Activated CD4-positive, alpha-beta T cell treated with anti-CD3 and anti-CD28 coated beads for 36 hours (primary cell): ENCODE results near the gene LSM3. TPM values are rescaled to one million over a fixed set of nuclear protein-coding genes. Genes with fewer than 3 reads are reported as not detected.

Source experiments
- ATAC-seq: fragments of 200-7000 bp; cut with Tn5 transposase; one replicate; pipeline ENCODE4 v1.10.0; 2021; ENCODE audit warnings: mild to moderate bottlenecking, moderate library complexity
- CTCF ChIA-PET: fragments of 350-600 bp; sonication (Branson Sonifier 250); formaldehyde crosslinking; loops from one replicate; lab custom pipeline; 2021; ENCODE audit warnings: antibody characterized with exemption; lab: Charles Lee
- POLR2A ChIA-PET: fragments of 350-600 bp; sonication (Branson Sonifier 250); formaldehyde crosslinking; loops from one replicate; lab custom pipeline; 2021; ENCODE audit warnings: antibody characterized with exemption, inconsistent platforms; lab: Charles Lee
- DNase-seq: peaks from one replicate; pipeline ENCODE4 v3.0.0-alpha.2; 2020
- H3K27ac Mint-ChIP-seq: one replicate; pipeline ENCODE4 v1.8.0; 2021; ENCODE audit warnings: mixed read lengths
- H3K27me3 Mint-ChIP-seq: one replicate; pipeline ENCODE4 v1.8.0; 2021; ENCODE audit warnings: mixed read lengths
- H3K36me3 Mint-ChIP-seq: one replicate; pipeline ENCODE4 v1.8.0; 2021; ENCODE audit warnings: low read depth, mixed read lengths
- H3K4me1 Mint-ChIP-seq: one replicate; pipeline ENCODE4 v1.8.0; 2021; ENCODE audit warnings: mixed read lengths
- H3K4me3 Mint-ChIP-seq: one replicate; pipeline ENCODE4 v1.8.0; 2021; ENCODE audit warnings: mild to moderate bottlenecking, moderate library complexity, mixed read lengths
- H3K9me3 Mint-ChIP-seq: one replicate; pipeline ENCODE4 v1.8.0; 2021; ENCODE audit warnings: low read depth, mixed read lengths
- intact Hi-C, 2 experiments: fragments of 100-400 bp; cut with DNase I in 1 of 2; cut with micrococcal nuclease in 1 of 2; formaldehyde crosslinking; loops; one replicate each; pipeline versions ENCODE4 v1.14.2 to v1.15.1; 2022 to 2024; cut with DNase I, micrococcal nuclease
- total RNA-seq, 2 experiments: library from RNA; stranded (reverse); gene quantifications; one replicate each; pipeline ENCODE4 v1.2.3, GENCODE V29; 2021

LSM3 gene
- total RNA-seq, 2 experiments from 2014 or later = 23.0 to 30.2 TPM

GRCh38 chr3:14143271-14144225, 35.1 kb upstream of the LSM3 start:
- Mint-ChIP-seq H3K27me3 (no peaks in the 10 kb centered on the region), H3K36me3 (peaks cover 40% of the 10 kb centered on the region), H3K9me3 (no peaks in the 10 kb centered on the region), H3K27ac (peak overlapping the region; percentile 91), H3K4me1 (peaks cover 56% of the 10 kb centered on the region), H3K4me3 (no peak overlapping the region)
- intact Hi-C loops = loop anchor here (1.0 to 10.0 kb wide), 6 partner anchors 18 to 955 kb away; partner anchors contain the start of genes CHCHD4 (in 1 of the 2), LSM3 (in 1 of the 2), RBSN (in 1 of the 2) and SLC6A6 (in 1 of the 2)
- ATAC-seq = peak; percentile 35
- CTCF ChIA-PET = interaction anchor here (0.7 to 2.5 kb wide), 9 partner anchors 9 to 60 kb away, joined by 3 to 6 read pairs (median 4); partner anchors contain the start of gene LSM3
- no peak for DNase-seq
- POLR2A ChIA-PET = interaction anchor here (1.0 to 2.0 kb wide), 2 partner anchors 18 to 35 kb away, joined by 5 to 9 read pairs; partner anchors contain the start of genes CHCHD4, LSM3, TMEM43 and XPC

DNA sequence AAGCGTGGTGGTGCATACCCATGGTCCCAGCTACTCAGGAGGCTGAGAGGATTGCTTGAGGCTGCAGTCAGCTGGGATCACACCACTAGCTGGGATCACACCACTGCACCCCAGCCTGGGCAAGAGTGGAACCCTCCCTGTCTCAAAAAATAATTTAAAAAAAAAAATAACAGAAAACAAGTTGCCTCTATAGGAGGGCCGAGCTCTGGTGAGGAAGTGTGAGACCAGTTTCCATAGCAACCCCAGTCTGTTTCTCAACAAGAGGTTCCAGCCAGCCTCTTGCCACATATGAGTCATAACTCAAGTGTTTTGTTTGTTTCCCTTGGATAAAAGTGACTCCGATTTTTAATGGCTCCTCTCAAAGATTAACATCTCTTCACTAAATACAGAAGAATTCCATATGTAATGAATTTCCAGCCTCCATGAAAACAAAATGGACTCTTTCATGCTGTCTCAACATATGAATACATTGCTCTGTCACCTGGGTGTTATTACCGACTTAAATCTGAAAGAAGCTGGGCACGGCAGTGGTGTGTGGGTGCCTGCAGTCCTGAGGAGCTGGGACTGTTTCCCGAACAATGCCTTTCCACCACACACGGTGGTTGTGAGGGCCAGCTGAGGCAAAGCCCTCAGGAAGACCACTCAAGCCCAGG, 34.1 kb upstream of the LSM3 start:
- POLR2A ChIA-PET = interaction anchor here (0.9 to 1.3 kb wide), 3 partner anchors 20 to 34 kb away, joined by 3 to 7 read pairs (median 4); partner anchors contain the start of genes CHCHD4, LSM3, TMEM43 and XPC
- intact Hi-C loops = loop anchor here (1.0 to 10.0 kb wide), 6 partner anchors 19 to 954 kb away; partner anchors contain the start of genes CHCHD4 (in 1 of the 2), LSM3 (in 1 of the 2), RBSN (in 1 of the 2) and SLC6A6 (in 1 of the 2)
- peaks cover 56% of the 10 kb centered on the region for H3K4me1 Mint-ChIP-seq

GRCh38 chr3:14145236-14145635, 33.4 kb upstream of the LSM3 start:
- POLR2A ChIA-PET = interaction anchor here (0.9 to 1.3 kb wide), 3 partner anchors 20 to 33 kb away, joined by 3 to 7 read pairs (median 4); partner anchors contain the start of genes CHCHD4, LSM3, TMEM43 and XPC
- CTCF ChIA-PET = interaction anchor here (0.7 to 1.6 kb wide), 2 partner anchors 14 to 77 kb away, joined by 3 read pairs; no protein-coding TSS in a partner anchor
- no peaks in the 10 kb centered on the region for H3K9me3 Mint-ChIP-seq
- H3K27ac Mint-ChIP-seq = peak overlapping the region; percentile 85
- no peak for DNase-seq
- peaks cover 40% of the 10 kb centered on the region for H3K36me3 Mint-ChIP-seq
- ATAC-seq = no peak
- H3K27me3 Mint-ChIP-seq = no peaks in the 10 kb centered on the region
- H3K4me3 Mint-ChIP-seq = no peak overlapping the region
- intact Hi-C loops = loop anchor here (2.0 to 10.0 kb wide), 2 partner anchors 260 to 954 kb away; partner anchors contain the start of genes RBSN (in 1 of the 2) and SLC6A6 (in 1 of the 2)
- peaks cover 55% of the 10 kb centered on the region for H3K4me1 Mint-ChIP-seq

More for the DNA sequence above, 34.1 kb upstream of the LSM3 start:
- DNase-seq = peak; percentile 71
- no peak overlapping the region for H3K4me3 Mint-ChIP-seq
- H3K27me3 Mint-ChIP-seq = no peaks in the 10 kb centered on the region
- peaks cover 42% of the 10 kb centered on the region for H3K36me3 Mint-ChIP-seq
- H3K9me3 Mint-ChIP-seq = no peaks in the 10 kb centered on the region
- peak; percentile 85 for ATAC-seq
- CTCF ChIA-PET = interaction anchor here (0.7 to 1.6 kb wide), 5 partner anchors 8 to 59 kb away, joined by 3 to 5 read pairs (median 4); no protein-coding TSS in a partner anchor
- H3K27ac Mint-ChIP-seq = peak overlapping the region; percentile 86

DNA sequence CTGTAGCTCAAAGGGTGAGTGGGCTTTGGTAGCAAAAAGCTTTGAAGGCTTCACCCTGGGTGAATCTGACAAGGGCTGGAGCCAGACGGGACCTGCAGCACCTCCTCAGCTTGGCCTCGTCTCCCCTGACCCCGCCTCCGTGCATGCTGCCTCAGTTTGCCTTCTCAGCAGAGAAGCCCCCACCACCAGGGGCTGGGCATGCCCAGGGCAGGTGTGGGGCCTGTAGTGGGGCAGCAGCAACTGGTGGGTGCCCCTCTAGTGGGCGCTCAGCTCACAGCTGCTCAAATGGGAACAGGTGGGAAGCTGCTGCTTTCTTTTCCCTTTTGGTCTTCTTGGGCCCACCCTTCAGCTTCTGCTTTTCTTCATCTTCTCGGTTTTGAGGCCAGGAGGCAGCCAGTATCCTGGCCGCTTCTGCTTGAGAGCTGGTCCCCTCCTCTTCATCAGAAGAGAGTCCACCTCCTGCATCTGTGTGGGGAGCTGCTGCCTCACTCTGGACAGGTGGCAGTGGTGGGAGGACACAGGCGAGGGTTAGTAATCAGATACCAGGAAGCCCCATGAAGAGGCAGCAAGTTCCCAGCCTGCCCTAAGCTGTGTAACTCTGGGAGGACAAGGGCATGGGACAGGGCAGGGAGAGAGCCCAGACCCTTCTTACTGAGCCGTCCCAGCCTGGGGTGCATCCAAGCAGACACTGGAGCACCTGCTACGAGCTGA, 32.8 kb upstream of the LSM3 start:
- Mint-ChIP-seq H3K9me3 (no peaks in the 10 kb centered on the region), H3K27ac (peak overlapping the region; percentile 13), H3K27me3 (no peaks in the 10 kb centered on the region), H3K36me3 (peaks cover 36% of the 10 kb centered on the region), H3K4me3 (no peak overlapping the region), H3K4me1 (peaks cover 49% of the 10 kb centered on the region)
- no peak for DNase-seq
- ATAC-seq = no peak
- CTCF ChIA-PET = interaction anchor here (0.7 to 1.6 kb wide), 3 partner anchors 14 to 78 kb away, joined by 3 read pairs; no protein-coding TSS in a partner anchor
- POLR2A ChIA-PET = interaction anchor here (0.6 to 1.3 kb wide), 3 partner anchors 21 to 795 kb away, joined by 3 to 7 read pairs (median 4); partner anchors contain the start of genes CHCHD4 and TMEM43
- intact Hi-C loops = loop anchor here (2.0 to 10.0 kb wide), 2 partner anchors 259 to 953 kb away; partner anchors contain the start of genes RBSN (in 1 of the 2) and SLC6A6 (in 1 of the 2)

DNA sequence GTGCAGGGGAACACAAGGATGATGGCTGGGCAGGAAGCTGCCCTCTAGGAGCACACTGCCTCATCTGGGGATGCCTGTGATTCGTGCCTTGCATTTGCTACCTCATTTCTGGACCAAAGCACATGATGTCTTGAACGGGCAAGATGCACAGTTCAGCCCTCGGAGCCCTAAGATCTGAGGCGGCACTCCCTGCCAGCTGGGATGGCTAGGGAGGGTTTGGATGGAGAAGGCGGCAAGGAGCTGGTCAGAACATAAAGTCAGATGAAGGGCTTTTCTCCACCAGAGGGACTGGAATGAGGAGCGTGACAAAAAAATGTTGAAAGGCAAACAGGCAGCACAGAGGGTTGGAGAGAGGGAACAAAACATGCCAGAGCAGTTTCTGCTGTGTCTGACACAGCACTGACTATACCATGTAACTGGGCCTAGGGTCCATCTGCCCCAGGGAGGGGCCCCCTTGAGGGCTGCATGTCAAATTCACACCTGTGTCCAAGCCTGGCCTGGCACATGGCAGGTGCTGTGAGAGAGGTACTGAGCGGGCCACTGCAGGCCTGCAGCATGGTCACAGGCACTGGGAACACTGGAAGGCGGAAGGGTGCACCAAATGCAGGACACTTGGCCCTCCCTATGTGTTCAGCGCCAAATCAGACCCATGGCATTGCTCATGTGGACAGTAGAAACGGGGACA, 32.1 kb upstream of the LSM3 start:
- ChIA-PET CTCF (interaction anchor here (0.8 kb wide), 1 partner anchor 53 kb away, joined by 3 read pairs; no protein-coding TSS in a partner anchor), POLR2A (interaction anchor here (0.6 kb wide), 1 partner anchor 795 kb away, joined by 4 read pairs; no protein-coding TSS in a partner anchor)
- Mint-ChIP-seq H3K27me3 (no peaks in the 10 kb centered on the region), H3K9me3 (no peaks in the 10 kb centered on the region), H3K36me3 (peaks cover 36% of the 10 kb centered on the region), H3K27ac (peak overlapping the region; percentile 13), H3K4me3 (no peak overlapping the region), H3K4me1 (peaks cover 43% of the 10 kb centered on the region)
- DNase-seq (no peak), ATAC-seq (no peak)
- intact Hi-C loops = loop anchor here in 1 of 2 experiments (10.0 kb wide), 1 partner anchor 258 kb away; the partner anchor contains the start of gene SLC6A6

GRCh38 chr3:14147066-14147435, 31.6 kb upstream of the LSM3 start:
- Mint-ChIP-seq H3K4me3 (no peak overlapping the region), H3K4me1 (peaks cover 38% of the 10 kb centered on the region), H3K27me3 (no peaks in the 10 kb centered on the region), H3K27ac (no peak overlapping the region), H3K36me3 (peaks cover 31% of the 10 kb centered on the region), H3K9me3 (no peaks in the 10 kb centered on the region)
- DNase-seq (no peak), ATAC-seq (no peak)
- intact Hi-C loops = loop anchor here in 1 of 2 experiments (10.0 kb wide), 1 partner anchor 258 kb away; the partner anchor contains the start of gene SLC6A6
- CTCF ChIA-PET = no interaction called here
- POLR2A ChIA-PET = no interaction called here

DNA sequence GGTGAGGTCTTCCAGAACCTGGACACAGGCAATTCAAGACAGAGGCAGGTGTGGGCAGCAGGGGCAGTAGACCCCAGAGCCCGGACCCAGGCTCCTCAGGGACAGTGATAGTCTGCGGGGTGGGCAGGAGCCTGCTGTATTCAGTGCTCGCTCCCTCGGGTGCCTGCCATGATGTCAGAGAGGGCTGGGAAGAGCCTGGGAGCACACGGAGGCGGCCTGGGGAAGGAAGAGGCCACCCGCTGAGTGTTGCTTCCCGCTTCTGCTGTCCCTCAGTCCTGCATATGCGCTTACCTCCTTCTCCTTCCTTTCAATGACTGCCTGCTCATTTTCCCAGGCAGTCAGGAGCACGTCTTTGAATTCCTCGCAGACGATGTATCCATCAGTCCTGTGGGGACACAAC, 31.0 kb upstream of the LSM3 start:
- Mint-ChIP-seq H3K27me3 (no peaks in the 10 kb centered on the region), H3K27ac (no peak overlapping the region)

DNA sequence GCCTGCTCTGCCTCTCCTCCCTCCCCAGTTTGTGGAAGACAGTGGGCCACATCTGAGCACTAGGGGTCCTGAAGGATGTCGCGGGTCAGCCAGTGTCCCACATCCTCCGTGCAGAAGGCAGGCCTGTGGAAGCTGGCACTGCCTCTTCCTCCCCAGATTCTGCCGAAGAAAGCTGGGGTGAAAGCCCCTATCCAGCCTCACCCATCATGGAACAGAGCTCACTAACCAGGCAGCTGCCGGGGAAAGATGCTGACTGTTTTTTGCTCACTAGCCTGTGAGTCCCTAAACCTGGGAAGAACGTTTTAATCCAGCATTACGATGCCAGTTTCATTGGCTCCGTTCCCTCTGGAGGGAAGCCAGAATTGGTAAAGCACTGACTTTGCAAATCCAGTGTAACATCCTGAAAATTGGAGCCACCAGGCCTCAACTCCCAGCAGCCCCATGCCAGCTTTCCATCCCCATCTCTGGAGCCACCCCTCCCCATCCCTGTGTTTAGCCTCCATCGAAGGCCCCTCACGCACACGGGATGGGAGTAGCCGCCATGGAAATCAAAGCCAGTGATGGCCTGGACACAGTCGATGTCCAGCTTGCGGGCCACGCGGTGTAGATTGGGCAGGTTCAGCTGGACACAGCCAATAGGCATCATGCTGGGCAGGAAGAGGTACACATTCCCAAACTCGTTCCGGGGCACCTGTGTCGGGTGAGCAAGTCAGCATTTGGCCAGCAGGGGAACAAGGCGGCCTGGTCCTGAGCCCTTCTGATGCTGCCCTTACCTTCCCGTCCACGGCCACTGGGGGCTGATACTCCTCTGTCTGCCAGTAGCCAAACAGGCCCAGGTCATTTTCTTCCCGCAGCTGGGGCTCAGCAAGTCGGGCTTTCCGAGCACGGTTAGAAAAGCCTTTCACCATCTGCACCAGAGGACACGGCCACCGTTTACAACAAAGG, 30.3 kb upstream of the LSM3 start:
- Mint-ChIP-seq H3K27ac (no peak overlapping the region), H3K9me3 (no peaks in the 10 kb centered on the region), H3K36me3 (peaks cover 23% of the 10 kb centered on the region), H3K27me3 (no peaks in the 10 kb centered on the region), H3K4me1 (peaks cover 25% of the 10 kb centered on the region), H3K4me3 (no peak overlapping the region)
- no peak for DNase-seq
- CTCF ChIA-PET = no interaction called here
- POLR2A ChIA-PET = no interaction called here
- intact Hi-C loops = loop anchor here in 1 of 2 experiments (10.0 kb wide), 1 partner anchor 256 kb away; the partner anchor contains the start of gene SLC6A6
- ATAC-seq = no peak

More for the DNA sequence above, 31.0 kb upstream of the LSM3 start:
- H3K4me3 Mint-ChIP-seq = no peak overlapping the region
- DNase-seq (no peak), ATAC-seq (no peak)
- intact Hi-C loops = loop anchor here in 1 of 2 experiments (10.0 kb wide), 1 partner anchor 257 kb away; the partner anchor contains the start of gene SLC6A6
- CTCF ChIA-PET = no interaction called here
- POLR2A ChIA-PET = no interaction called here
- peaks cover 26% of the 10 kb centered on the region for H3K36me3 Mint-ChIP-seq
- H3K4me1 Mint-ChIP-seq = peaks cover 32% of the 10 kb centered on the region
- H3K9me3 Mint-ChIP-seq = no peaks in the 10 kb centered on the region

- H3K9me3 Mint-ChIP-seq = no peaks in the 10 kb centered on the region
- peaks cover 10% of the 10 kb centered on the region for H3K4me1 Mint-ChIP-seq
- ATAC-seq (no peak), DNase-seq (no peak)
- ChIA-PET CTCF (no interaction called here), POLR2A (no interaction called here)
- H3K36me3 Mint-ChIP-seq = peaks cover 26% of the 10 kb centered on the region
- H3K27ac Mint-ChIP-seq = no peak overlapping the region
- no peak overlapping the region for H3K4me3 Mint-ChIP-seq
- intact Hi-C loops = no loop called here
- no peaks in the 10 kb centered on the region for H3K27me3 Mint-ChIP-seq
These were observed 28.5 kb upstream of the LSM3 start for GRCh38 chr3:14150078-14150477.
